ENCODE data around the gene FAM168B.

The FAM168B gene

DNA sequence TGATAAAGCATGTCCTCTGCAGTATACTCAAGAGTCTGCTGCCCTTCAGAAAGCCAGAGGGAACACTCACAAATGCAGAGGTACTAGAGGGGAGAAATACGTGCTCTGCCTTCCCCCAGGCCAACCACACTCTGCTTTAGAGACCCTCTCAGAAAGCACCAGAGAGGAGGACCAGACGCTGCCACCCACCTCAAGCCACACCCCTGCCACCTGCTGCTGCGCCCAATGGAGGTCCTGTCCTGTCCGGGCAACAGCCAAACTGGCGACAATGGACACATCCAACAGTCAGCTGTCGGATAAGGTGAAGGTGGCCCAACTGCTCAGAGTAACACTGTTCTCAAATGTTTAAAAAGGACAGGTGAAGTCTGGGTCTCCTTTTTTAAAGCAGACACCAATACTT is 44.6 kb downstream of the FAM168B start:
- H3K4me3 ChIP-seq (ENCODE audit: low read depth, low read length) = no peak overlapping the region
- in situ Hi-C loops (cut with HindIII; ENCODE audit: low sequenced_read_pairs) = no loop called here
- DNase-seq (ENCODE audit: low read depth, low spot score) = no peak
- TF ChIP-seq, protein P1, sequence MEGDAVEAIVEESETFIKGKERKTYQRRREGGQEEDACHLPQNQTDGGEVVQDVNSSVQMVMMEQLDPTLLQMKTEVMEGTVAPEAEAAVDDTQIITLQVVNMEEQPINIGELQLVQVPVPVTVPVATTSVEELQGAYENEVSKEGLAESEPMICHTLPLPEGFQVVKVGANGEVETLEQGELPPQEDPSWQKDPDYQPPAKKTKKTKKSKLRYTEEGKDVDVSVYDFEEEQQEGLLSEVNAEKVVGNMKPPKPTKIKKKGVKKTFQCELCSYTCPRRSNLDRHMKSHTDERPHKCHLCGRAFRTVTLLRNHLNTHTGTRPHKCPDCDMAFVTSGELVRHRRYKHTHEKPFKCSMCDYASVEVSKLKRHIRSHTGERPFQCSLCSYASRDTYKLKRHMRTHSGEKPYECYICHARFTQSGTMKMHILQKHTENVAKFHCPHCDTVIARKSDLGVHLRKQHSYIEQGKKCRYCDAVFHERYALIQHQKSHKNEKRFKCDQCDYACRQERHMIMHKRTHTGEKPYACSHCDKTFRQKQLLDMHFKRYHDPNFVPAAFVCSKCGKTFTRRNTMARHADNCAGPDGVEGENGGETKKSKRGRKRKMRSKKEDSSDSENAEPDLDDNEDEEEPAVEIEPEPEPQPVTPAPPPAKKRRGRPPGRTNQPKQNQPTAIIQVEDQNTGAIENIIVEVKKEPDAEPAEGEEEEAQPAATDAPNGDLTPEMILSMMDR (IDR thresholded peaks at IDR 0.05; ENCODE audit: low read depth, low read length) = no peak

DNA sequence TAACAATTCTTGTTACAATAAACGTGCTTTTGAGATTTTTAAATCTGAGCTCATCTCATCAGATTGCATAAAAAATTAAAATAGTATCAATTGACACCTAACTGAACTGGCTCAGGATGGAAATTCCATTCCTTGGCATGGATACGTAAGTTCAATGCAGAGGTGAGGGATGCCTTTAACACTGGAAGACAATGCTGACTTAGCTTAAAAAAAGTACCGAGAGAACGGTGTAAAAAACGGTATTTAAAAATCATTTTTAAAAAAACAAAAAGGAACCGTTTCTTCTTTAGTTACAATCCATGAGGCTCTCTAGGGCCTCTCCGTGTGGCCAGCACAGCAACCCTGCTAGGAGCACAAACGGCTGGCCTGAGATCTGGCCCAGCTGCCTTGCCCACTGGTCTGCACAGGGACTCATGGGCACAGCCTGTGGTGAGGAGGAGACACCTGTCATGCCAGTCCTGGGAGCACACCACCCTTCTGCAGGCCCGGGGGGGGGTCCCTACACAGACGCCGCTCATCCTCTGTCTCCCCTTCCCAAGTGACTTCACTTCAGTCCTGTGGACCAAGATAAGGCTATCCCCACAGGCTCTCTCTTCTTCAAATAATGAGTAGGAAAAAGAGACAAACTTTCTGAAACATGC is 45.2 kb downstream of the FAM168B start:
- DNase-seq (ENCODE audit: low read depth, low spot score) = no peak
- in situ Hi-C loops (cut with HindIII; ENCODE audit: low sequenced_read_pairs) = no loop called here
- H3K4me3 ChIP-seq (ENCODE audit: low read depth, low read length) = no peak overlapping the region
- TF ChIP-seq, protein P1 (IDR thresholded peaks at IDR 0.05; ENCODE audit: low read depth, low read length) = no peak

DNA sequence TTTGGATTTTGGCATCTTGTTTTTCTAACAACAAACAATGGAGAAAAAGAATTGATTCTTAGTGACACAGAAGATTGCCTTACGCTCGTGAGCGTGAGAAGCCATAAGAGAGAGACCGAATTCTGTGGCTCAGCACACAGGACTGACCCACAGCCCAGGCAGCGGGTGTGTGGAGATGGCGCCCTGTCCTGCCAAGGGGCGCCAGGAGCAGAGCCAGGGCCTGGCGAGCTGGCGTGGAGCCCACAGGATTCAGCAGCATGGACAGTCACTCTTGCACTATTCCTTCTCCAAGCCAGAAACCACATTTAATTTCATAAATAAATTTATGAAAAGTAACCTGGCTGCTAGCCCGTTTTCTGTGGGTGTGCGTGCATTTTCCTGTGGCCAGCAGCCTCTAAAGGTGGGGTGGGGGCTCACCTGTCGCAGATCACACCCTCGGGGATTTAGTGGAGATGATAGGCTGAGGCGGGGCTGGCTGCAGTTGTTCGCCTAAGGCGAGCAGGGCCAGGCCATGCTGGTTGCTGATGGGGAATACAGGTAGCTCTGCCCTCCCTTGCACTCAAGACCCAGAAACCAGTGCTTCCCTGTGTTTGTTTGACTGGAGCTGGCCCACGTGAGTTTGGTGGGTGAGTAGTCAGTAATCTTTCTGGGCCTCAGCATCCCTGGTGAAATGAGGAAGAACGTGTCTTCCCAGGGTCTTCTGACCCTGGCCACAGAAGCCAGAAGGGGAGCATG is 46.2 kb downstream of the FAM168B start:
- no peak overlapping the region for H3K4me3 ChIP-seq (ENCODE audit: low read depth, low read length)
- TF ChIP-seq, protein P1 (IDR thresholded peaks at IDR 0.05; ENCODE audit: low read depth, low read length) = no peak
- in situ Hi-C loops (cut with HindIII; ENCODE audit: low sequenced_read_pairs) = no loop called here
- DNase-seq (ENCODE audit: low read depth, low spot score) = no peak

- in situ Hi-C loops (cut with HindIII; ENCODE audit: low sequenced_read_pairs) = no loop called here
- no peak overlapping the region for H3K4me3 ChIP-seq (ENCODE audit: low read depth, low read length)
- DNase-seq (ENCODE audit: low read depth, low spot score) = no peak
- TF ChIP-seq, protein P1 (IDR thresholded peaks at IDR 0.05; ENCODE audit: low read depth, low read length) = no peak
Observed at GRCh38 chr2:131046028-131046917, 47.0 kb downstream of the FAM168B start.

DNA sequence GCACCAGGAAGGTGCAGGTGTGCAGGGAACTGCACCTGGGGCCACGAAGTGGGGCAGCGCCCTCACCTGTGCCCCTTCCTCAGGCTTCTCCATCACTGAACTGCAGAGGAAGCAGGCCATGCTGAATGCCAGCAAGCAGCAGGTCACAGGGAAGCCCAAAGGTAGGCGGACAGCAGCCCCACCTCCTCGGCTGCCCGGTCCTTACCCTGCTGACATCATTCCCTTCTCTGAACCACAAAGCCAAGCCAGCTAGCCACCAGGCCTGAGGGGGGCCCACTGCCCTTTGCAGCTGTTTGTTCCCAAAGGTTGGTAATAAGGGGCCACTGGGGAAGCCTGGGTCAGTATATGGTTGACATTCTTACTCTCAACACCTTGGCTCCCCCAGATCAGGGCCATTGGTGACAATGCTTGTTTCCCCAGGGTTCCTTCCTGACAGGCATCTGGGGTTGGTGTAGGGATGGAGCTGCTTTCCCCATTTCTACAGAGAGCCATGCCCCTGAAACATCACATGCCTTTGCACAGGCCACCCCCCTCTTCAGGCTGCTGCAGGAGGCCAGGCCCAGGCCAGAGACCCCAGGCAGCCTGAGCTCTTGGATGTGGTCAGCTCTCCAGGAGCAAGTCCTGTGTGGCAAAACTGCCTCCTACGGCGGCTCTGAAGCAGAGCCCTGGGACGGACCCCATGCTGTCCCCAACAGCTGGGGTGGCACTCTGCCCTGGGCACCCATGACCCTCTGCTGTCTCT is 47.8 kb downstream of the FAM168B start:
- in situ Hi-C loops (cut with HindIII; ENCODE audit: low sequenced_read_pairs) = no loop called here
- DNase-seq (ENCODE audit: low read depth, low spot score) = no peak
- H3K4me3 ChIP-seq (ENCODE audit: low read depth, low read length) = no peak overlapping the region
- TF ChIP-seq, protein P1 (IDR thresholded peaks at IDR 0.05; ENCODE audit: low read depth, low read length) = no peak

- no peak for DNase-seq (ENCODE audit: low read depth, low spot score)
- in situ Hi-C loops (cut with HindIII; ENCODE audit: low sequenced_read_pairs) = no loop called here
- TF ChIP-seq, protein P1 (IDR thresholded peaks at IDR 0.05; ENCODE audit: low read depth, low read length) = no peak
- no peak overlapping the region for H3K4me3 ChIP-seq (ENCODE audit: low read depth, low read length)
Observed at GRCh38 chr2:131044757-131045150, 48.5 kb downstream of the FAM168B start.

Data from astrocyte of the spinal cord (primary cell).